B cell (primary cell): ENCODE data around the gene GPRC5B. TPM values are rescaled to one million over a fixed set of nuclear protein-coding genes. Genes with fewer than 3 reads are reported as not detected.

Experiments
- ATAC-seq: fragments of 200-7000 bp; cut with Tn5 transposase; one replicate; pipeline ENCODE4 v1.10.0; 2021; ENCODE audit warnings: low read depth, mild to moderate bottlenecking, moderate number of reproducible peaks, moderate library complexity
- CTCF ChIA-PET: fragments of 350-600 bp; sonication (Branson Sonifier 250); formaldehyde crosslinking; loops from one replicate; lab custom pipeline; 2021; ENCODE audit warnings: antibody characterized with exemption, inconsistent platforms; lab: Charles Lee
- POLR2A ChIA-PET: fragments of 350-600 bp; sonication (Branson Sonifier 250); formaldehyde crosslinking; loops from one replicate; lab custom pipeline; 2021; ENCODE audit warnings: antibody characterized with exemption; lab: Charles Lee
- DNase-seq: peaks from one replicate; pipeline ENCODE4 v3.0.0; 2013
- H2AFZ ChIP-seq: 2 replicates; pipeline ENCODE4 v1.6.1; 2012; ENCODE audit warnings: mild to moderate bottlenecking, low read depth, low read length; ENCODE audit not compliant: insufficient read depth, poor library complexity, severe bottlenecking
- H3K27ac ChIP-seq, 2 donors: 1 replicate in 1 of 2; 2 replicates in 1 of 2; pipeline ENCODE4 v1.5.1; 2012 to 2013; ENCODE audit warnings: low read length in 2 of 2, mild to moderate bottlenecking in 2 of 2, moderate library complexity in 1 of 2
- H3K27me3 ChIP-seq, 4 experiments: fragments of 200-600 bp in 1 of 4; sonication (generic) in 1 of 4; replicated peaks in 1 of 4; 1 replicate in 2 of 4; 2 replicates in 2 of 4; pipeline versions ENCODE4 v1.6.1 to v1.7.0; 2013 to 2016; ENCODE audit warnings: low read length in 3 of 4, mild to moderate bottlenecking in 2 of 4, mixed read lengths in 1 of 4, moderate library complexity in 1 of 4; ENCODE audit not compliant: insufficient read depth in 4 of 4, control insufficient read depth in 3 of 4; ENCODE audit errors: control extremely low read depth in 1 of 4
- H3K36me3 ChIP-seq, 2 experiments: replicated peaks in 1 of 2; 1 replicate in 1 of 2; 2 replicates in 1 of 2; pipeline versions ENCODE4 v1.6.1 to v1.7.1; 2013; ENCODE audit warnings: low read length in 1 of 2; ENCODE audit not compliant: insufficient read depth in 2 of 2, control insufficient read depth in 1 of 2; ENCODE audit errors: control extremely low read depth in 1 of 2, extremely low read depth in 1 of 2
- H3K4me1 ChIP-seq, 2 donors: fragments of 200-600 bp in 1 of 2; sonication (generic) in 1 of 2; 1 replicate in 1 of 2; 2 replicates in 1 of 2; pipeline versions ENCODE4 v1.5.1 to v1.6.1; 2013 to 2017; ENCODE audit warnings: low read length in 2 of 2; ENCODE audit not compliant: control insufficient read depth in 2 of 2, insufficient read depth in 2 of 2
- H3K4me2 ChIP-seq: replicated peaks from 2 replicates; pipeline ENCODE3; 2012; ENCODE audit warnings: mild to moderate bottlenecking, low read depth, low read length; ENCODE audit not compliant: poor library complexity, severe bottlenecking
- H3K4me3 ChIP-seq, 5 experiments: fragments of 200-600 bp in 1 of 5; sonication (generic) in 1 of 5; 1 replicate in 3 of 5; 2 replicates in 2 of 5; pipeline versions ENCODE4 v1.5.1 to v1.7.0; 2011 to 2016; ENCODE audit warnings: low read length in 4 of 5, mild to moderate bottlenecking in 4 of 5, low read depth in 2 of 5, control low read depth in 1 of 5, moderate library complexity in 1 of 5; ENCODE audit not compliant: insufficient read depth in 1 of 5; ENCODE audit errors: control extremely low read depth in 1 of 5, extremely low read depth in 1 of 5
- H3K79me2 ChIP-seq: fragments of 200-600 bp; sonication (generic); one replicate; pipeline ENCODE4 v1.6.0; 2016; ENCODE audit warnings: low read length; ENCODE audit not compliant: control insufficient read depth, insufficient read depth
- H3K9ac ChIP-seq: fragments of 200-600 bp; sonication (generic); 2 replicates; pipeline ENCODE4 v1.6.1; 2017; ENCODE audit warnings: mild to moderate bottlenecking, low read length, moderate library complexity
- H3K9me3 ChIP-seq, 3 donors: one replicate each; pipeline versions ENCODE4 v1.6.1 to v1.7.1; 2013; ENCODE audit warnings: low read length in 2 of 3; ENCODE audit not compliant: control insufficient read depth in 2 of 3, insufficient read depth in 1 of 3; ENCODE audit errors: control extremely low read depth in 1 of 3
- H4K20me1 ChIP-seq: 2 replicates; pipeline ENCODE4 v1.6.0; 2012; ENCODE audit warnings: mild to moderate bottlenecking, low read length; ENCODE audit not compliant: insufficient read depth, control insufficient read depth, poor library complexity, severe bottlenecking
- H3K27ac Mint-ChIP-seq: one replicate; pipeline ENCODE4 v1.8.0; 2021; ENCODE audit warnings: mixed read lengths
- H3K27me3 Mint-ChIP-seq: one replicate; pipeline ENCODE4 v1.8.0; 2021; ENCODE audit warnings: mixed read lengths
- H3K4me1 Mint-ChIP-seq: one replicate; pipeline ENCODE4 v1.8.0; 2021; ENCODE audit warnings: mixed read lengths
- H3K4me3 Mint-ChIP-seq: one replicate; pipeline ENCODE4 v1.8.0; 2021; ENCODE audit warnings: mixed read lengths
- H3K9me3 Mint-ChIP-seq: one replicate; pipeline ENCODE4 v1.8.0; 2022; ENCODE audit warnings: mixed read lengths; ENCODE audit not compliant: insufficient read depth
- CTCF ChIP-seq: fragments of 200-600 bp; IDR thresholded peaks from one replicate; pipeline ENCODE4 v1.8.0; 2022; ENCODE audit warnings: antibody characterized with exemption, mild to moderate bottlenecking
- EZH2 ChIP-seq: IDR thresholded peaks from 2 replicates; pipeline ENCODE4 v1.6.1; 2012; ENCODE audit warnings: borderline replicate concordance, low read depth, mild to moderate bottlenecking, moderate library complexity, low read length; ENCODE audit not compliant: insufficient read depth, poor library complexity, severe bottlenecking
- WGBS: methylation state at CpG from one replicate; pipeline ENCODE4 v1.1.5; 2013; ENCODE audit warnings: missing lambda C conversion rate; ENCODE audit not compliant: insufficient coverage; 5-methylcytosine and 5-hydroxymethylcytosine counted together
- intact Hi-C: fragments of 100-400 bp; cut with micrococcal nuclease; formaldehyde crosslinking; loops from one replicate; pipeline ENCODE4 v1.10.0; 2022
- polyA plus RNA-seq: library from polyadenylated mRNA; depleted of rRNA; stranded (reverse); fragments of >200 nt; gene quantifications from 2 replicates; pipeline ENCODE4 v1.2.3, GENCODE V29; 2012
- total RNA-seq, 2 donors: library from RNA; stranded (reverse); fragments of 120-200 nt in 1 of 2; gene quantifications; 1 replicate in 1 of 2; 2 replicates in 1 of 2; pipeline versions ENCODE4 v1.2.3 to v1.2.4, GENCODE V29; 2013 to 2022

The GPRC5B gene
- total and polyA plus RNA-seq, 2 donors (not counting 1 experiment from before 2014, with no cell fraction given): not detected

GRCh38 chr16:19812986-19813385 lies 71.7 kb downstream of the GPRC5B start:
- Histone ChIP-seq H2AFZ (no peak overlapping the region), H3K36me3 (no peaks in the 10 kb centered on the region), H3K79me2 (no peaks in the 10 kb centered on the region), H4K20me1 (no peaks in the 10 kb centered on the region), H3K9ac (no peak overlapping the region), H3K27ac (no peak overlapping the region), H3K4me2 (no peak overlapping the region), H3K27me3 (no peaks in the 10 kb centered on the region), H3K4me1 (no peaks in the 10 kb centered on the region), H3K9me3 (peaks cover 0 to 4% (median 1%) of the 10 kb centered on the region in 3 donors), H3K4me3 (no peak overlapping the region)
- no peak overlapping the region for H3K27ac Mint-ChIP-seq
- H3K4me1 Mint-ChIP-seq: no peaks in the 10 kb centered on the region
- ATAC-seq (no peak), DNase-seq (no peak)
- POLR2A ChIA-PET: no interaction called here
- no peak for TF ChIP-seq CTCF
- TF ChIP-seq EZH2: no peak
- no peaks in the 10 kb centered on the region for H3K27me3 Mint-ChIP-seq
- intact Hi-C loops: no loop called here
- CTCF ChIA-PET: interaction anchor here (0.7 kb wide), 1 partner anchor 144 kb away, joined by 3 read pairs; no protein-coding TSS in a partner anchor
- H3K9me3 Mint-ChIP-seq: peaks cover 7% of the 10 kb centered on the region
- H3K4me3 Mint-ChIP-seq: no peak overlapping the region

- intact Hi-C loops: no loop called here
- no peak overlapping the region for H3K4me3 Mint-ChIP-seq
- ChIA-PET CTCF (no interaction called here), POLR2A (no interaction called here)
- peaks cover 7% of the 10 kb centered on the region for H3K9me3 Mint-ChIP-seq
- Histone ChIP-seq H3K36me3 (no peaks in the 10 kb centered on the region), H3K27me3 (no peaks in the 10 kb centered on the region), H3K9me3 (peaks cover 1 to 7% (median 5%) of the 10 kb centered on the region in 3 donors), H3K27ac (no peak overlapping the region), H3K79me2 (no peaks in the 10 kb centered on the region), H3K4me1 (no peaks in the 10 kb centered on the region), H3K4me3 (no peak overlapping the region), H4K20me1 (no peaks in the 10 kb centered on the region), H2AFZ (no peak overlapping the region), H3K9ac (no peak overlapping the region), H3K4me2 (no peak overlapping the region)
- DNase-seq (no peak), ATAC-seq (no peak)
- no peaks in the 10 kb centered on the region for H3K4me1 Mint-ChIP-seq
- H3K27me3 Mint-ChIP-seq: no peaks in the 10 kb centered on the region
- no peak overlapping the region for H3K27ac Mint-ChIP-seq
- WGBS: 86% methylated on average over 7 of the region's 13 CpGs
- no peak for TF ChIP-seq CTCF
- TF ChIP-seq EZH2: no peak
These were observed 73.6 kb downstream of the GPRC5B start for GRCh38 chr16:19810817-19811731.
